Lung (tissue), 12 donors: ENCODE data around the gene SUPT3H. TPM values are rescaled to one million over a fixed set of nuclear protein-coding genes. Genes with fewer than 3 reads are reported as not detected.

Experiments
- ATAC-seq: fragments of 200-7000 bp; cut with Tn5 transposase; one replicate; pipeline ENCODE4 v1.9.1; 2020; ENCODE audit warnings: moderate number of reproducible peaks; ENCODE audit not compliant: insufficient read depth, low FRiP score
- DNase-seq, 3 donors: peaks; one replicate each; pipeline ENCODE4 v3.0.0-alpha.2; 2013 to 2017
- H3K27ac ChIP-seq, 2 donors: one replicate each; pipeline ENCODE4 v1.5.1; 2013; ENCODE audit warnings: mild to moderate bottlenecking in 2 of 2, moderate library complexity in 2 of 2, control low read depth in 1 of 2, inconsistent platforms in 1 of 2, low read depth in 1 of 2, low read length in 1 of 2
- H3K27me3 ChIP-seq, 3 donors: one replicate each; pipeline ENCODE4 v1.5.1; 2013; ENCODE audit warnings: low read length in 2 of 3; ENCODE audit not compliant: control insufficient read depth in 3 of 3, insufficient read depth in 3 of 3
- H3K36me3 ChIP-seq, 4 donors: one replicate each; pipeline ENCODE4 v1.5.1; 2013; ENCODE audit warnings: low read length in 4 of 4, mild to moderate bottlenecking in 1 of 4, moderate library complexity in 1 of 4; ENCODE audit not compliant: control insufficient read depth in 4 of 4, insufficient read depth in 4 of 4
- H3K4me1 ChIP-seq, 5 donors: one replicate each; pipeline ENCODE4 v1.5.1; 2013; ENCODE audit warnings: low read length in 5 of 5, mild to moderate bottlenecking in 2 of 5, moderate library complexity in 1 of 5; ENCODE audit not compliant: control insufficient read depth in 5 of 5, insufficient read depth in 5 of 5
- H3K4me3 ChIP-seq: one replicate; pipeline ENCODE4 v1.5.1; 2013; ENCODE audit warnings: mild to moderate bottlenecking, control low read depth, moderate library complexity
- H3K9ac ChIP-seq, 2 donors: one replicate each; pipeline ENCODE4 v1.5.1; 2013; ENCODE audit warnings: low read length in 2 of 2, control low read depth in 1 of 2; ENCODE audit not compliant: insufficient read depth in 1 of 2
- H3K9me3 ChIP-seq, 4 donors: one replicate each; pipeline ENCODE4 v1.5.1; 2013; ENCODE audit warnings: low read length in 3 of 4, mild to moderate bottlenecking in 1 of 4, moderate library complexity in 1 of 4; ENCODE audit not compliant: control insufficient read depth in 4 of 4, insufficient read depth in 3 of 4
- WGBS, 2 donors: extraction: QIAGEN DNeasy Blood & Tissue Kit; methylation state at CpG; one replicate each; pipeline ENCODE4 v1.1.7; 2013; 5-methylcytosine and 5-hydroxymethylcytosine counted together
- polyA plus RNA-seq, 2 donors: library from polyadenylated mRNA; stranded (reverse); fragments of 200-250 nt; gene quantifications; one replicate each; pipeline ENCODE4 v1.2.1, GENCODE V29; 2013
- total RNA-seq, 2 donors: library from RNA; depleted of rRNA in 1 of 2; stranded (reverse); fragments of >200 nt in 1 of 2; gene quantifications; one replicate each; pipeline ENCODE4 v1.2.1, GENCODE V29; 2014 to 2021
- TF ChIP-seq, protein P1 (sequence below): IDR thresholded peaks from 2 replicates; pipeline ENCODE4 v1.5.1; 2012; ENCODE audit warnings: mild to moderate bottlenecking; ENCODE audit errors: control extremely low read depth, extremely low read depth
- donor health status: control.
- donor health status: control.
- donor health status: Bipolar disorder and iron deficiency.
- donor health status: healthy.
- donor health status: DM: yes; HTN: yes; CAD: no.

SUPT3H gene
- total and polyA plus RNA-seq, 4 donors = 5.2 to 17.4 (median 8.2) TPM

DNA sequence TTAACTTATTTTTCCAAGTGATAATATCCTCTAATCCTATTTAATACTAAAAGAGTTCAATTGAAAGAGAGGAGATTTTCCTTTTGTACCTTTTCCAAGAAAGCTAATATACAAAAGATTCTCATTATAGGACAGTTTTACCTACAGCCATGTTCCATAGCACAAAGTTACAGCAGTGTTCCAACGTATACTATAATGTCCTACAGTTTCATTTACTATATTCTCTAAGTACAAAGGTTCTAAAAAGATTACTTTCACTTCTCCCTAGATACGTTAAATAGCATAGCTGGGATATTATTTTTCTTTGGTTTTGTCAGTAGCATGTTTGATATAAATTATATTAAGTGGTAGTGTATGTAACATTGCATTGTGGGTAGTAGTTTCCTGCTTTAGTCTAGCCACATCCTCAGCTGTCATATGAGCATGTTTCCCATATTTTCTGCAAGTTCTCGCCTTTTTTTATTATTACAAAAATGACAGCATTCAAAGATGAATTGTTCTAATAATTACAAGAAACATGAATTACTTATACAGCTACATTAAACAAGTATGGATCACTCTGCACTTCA lies 54.0 kb downstream of the SUPT3H start:
- no peaks in the 10 kb centered on the region for H3K9me3 ChIP-seq
- no peak for DNase-seq
- peaks cover 0 to 13% (median 3%) of the 10 kb centered on the region in 5 donors for H3K4me1 ChIP-seq
- H3K4me3 ChIP-seq = no peak overlapping the region
- no peak overlapping the region for H3K27ac ChIP-seq
- H3K27me3 ChIP-seq = no peaks in the 10 kb centered on the region
- no peak overlapping the region for H3K9ac ChIP-seq
- no peaks in the 10 kb centered on the region for H3K36me3 ChIP-seq
- TF ChIP-seq, protein P1, sequence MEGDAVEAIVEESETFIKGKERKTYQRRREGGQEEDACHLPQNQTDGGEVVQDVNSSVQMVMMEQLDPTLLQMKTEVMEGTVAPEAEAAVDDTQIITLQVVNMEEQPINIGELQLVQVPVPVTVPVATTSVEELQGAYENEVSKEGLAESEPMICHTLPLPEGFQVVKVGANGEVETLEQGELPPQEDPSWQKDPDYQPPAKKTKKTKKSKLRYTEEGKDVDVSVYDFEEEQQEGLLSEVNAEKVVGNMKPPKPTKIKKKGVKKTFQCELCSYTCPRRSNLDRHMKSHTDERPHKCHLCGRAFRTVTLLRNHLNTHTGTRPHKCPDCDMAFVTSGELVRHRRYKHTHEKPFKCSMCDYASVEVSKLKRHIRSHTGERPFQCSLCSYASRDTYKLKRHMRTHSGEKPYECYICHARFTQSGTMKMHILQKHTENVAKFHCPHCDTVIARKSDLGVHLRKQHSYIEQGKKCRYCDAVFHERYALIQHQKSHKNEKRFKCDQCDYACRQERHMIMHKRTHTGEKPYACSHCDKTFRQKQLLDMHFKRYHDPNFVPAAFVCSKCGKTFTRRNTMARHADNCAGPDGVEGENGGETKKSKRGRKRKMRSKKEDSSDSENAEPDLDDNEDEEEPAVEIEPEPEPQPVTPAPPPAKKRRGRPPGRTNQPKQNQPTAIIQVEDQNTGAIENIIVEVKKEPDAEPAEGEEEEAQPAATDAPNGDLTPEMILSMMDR = no peak
- ATAC-seq = no peak
- 32 to 52% methylated on average over 3 of the region's 3 CpGs for WGBS, 2 donors

DNA sequence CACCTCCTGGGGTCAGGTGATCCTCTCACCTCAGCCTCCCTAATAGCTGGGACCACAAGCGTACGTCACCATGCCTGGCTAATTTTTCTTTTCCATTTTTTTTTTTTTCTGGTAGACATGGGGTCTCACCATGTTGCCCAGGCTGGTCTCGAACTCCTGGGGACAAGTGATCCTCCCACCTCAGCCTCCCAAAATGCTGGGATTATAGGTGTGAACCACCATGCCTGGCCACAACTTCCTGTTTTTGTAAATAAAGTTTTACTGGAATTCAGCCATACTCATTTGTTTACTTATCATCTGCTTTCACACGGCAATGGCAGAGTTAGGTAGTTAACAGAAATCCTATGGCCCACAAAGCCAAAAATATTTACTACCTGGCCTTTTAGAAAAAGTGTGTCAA lies 57.4 kb downstream of the SUPT3H start:
- H3K27ac ChIP-seq = no peak overlapping the region
- ATAC-seq (no peak), DNase-seq (no peak)
- no peaks in the 10 kb centered on the region for H3K9me3 ChIP-seq
- no peak overlapping the region for H3K9ac ChIP-seq
- no peak overlapping the region for H3K4me3 ChIP-seq
- TF ChIP-seq, protein P1 = no peak
- WGBS, 2 donors = 87% methylated on average over 4 of the region's 4 CpGs
- peaks cover 0 to 3% (median 0%) of the 10 kb centered on the region in 5 donors for H3K4me1 ChIP-seq
- H3K36me3 ChIP-seq = no peaks in the 10 kb centered on the region
- H3K27me3 ChIP-seq = no peaks in the 10 kb centered on the region

DNA sequence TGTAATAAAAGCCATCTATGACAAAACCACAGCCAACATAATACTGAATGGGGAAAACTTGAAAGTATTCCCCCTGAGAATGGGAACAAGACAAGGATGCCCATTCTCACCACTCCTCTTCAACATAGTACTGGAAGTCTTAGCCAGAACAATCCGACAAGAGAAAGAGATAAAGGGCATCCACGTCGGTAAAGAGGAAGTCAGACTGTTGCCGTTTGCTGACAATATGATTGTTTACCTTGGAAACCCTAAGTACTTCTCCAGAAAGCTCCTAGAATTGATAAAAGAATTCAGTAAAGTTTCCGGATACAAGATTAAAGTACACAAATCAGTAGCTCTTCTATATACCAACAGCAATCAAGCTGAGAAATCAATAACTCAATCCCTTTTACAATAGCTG lies 63.6 kb downstream of the SUPT3H start:
- Histone ChIP-seq H3K4me1 (no peaks in the 10 kb centered on the region), H3K27me3 (no peaks in the 10 kb centered on the region), H3K9ac (no peak overlapping the region), H3K4me3 (no peak overlapping the region), H3K9me3 (no peaks in the 10 kb centered on the region), H3K36me3 (no peaks in the 10 kb centered on the region), H3K27ac (no peak overlapping the region)
- ATAC-seq = no peak
- TF ChIP-seq, protein P1 = no peak
- WGBS, 2 donors = 52 to 57% methylated on average over 5 of the region's 5 CpGs
- no peak for DNase-seq
